ENCODE measurements around the gene TMEM183A. TPM values are rescaled to one million over a fixed set of nuclear protein-coding genes. Genes with fewer than 3 reads are reported as not detected.
"Not testable (repeated sequence)": the region's sequence is repeated elsewhere in the genome, so short reads cannot be mapped to it uniquely, and the experiment has no call there.

TMEM183A gene
- total RNA-seq, 1 donor from 2014 or later, result 52.0 TPM

DNA sequence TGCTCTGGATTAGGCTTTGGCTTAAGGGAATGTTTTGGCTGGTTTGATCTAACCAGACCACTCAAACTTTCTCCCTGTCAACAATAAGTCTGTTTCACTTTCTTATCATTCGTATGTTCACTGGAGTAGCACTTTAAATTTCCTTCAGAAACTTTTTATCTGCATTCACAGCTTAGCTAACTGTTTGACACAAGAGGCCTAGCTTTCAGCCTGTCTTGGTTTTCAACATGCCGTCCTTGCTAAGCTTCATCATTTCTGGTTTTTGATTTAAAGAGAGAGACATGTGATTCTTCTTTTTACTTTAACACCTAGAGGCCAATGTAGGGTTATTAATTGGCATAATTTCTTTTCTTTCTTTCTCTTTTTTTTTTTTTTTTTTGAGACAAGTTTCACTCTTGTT lies 25.2 kb upstream of the TMEM183A start:
- no peak overlapping the region for H3K27ac ChIP-seq
- no peaks in the 10 kb centered on the region for H3K27me3 ChIP-seq (ENCODE audit: low read depth)
- no peak for DNase-seq
- H3K9me3 ChIP-seq, result no peaks in the 10 kb centered on the region
- TF ChIP-seq, protein P1, sequence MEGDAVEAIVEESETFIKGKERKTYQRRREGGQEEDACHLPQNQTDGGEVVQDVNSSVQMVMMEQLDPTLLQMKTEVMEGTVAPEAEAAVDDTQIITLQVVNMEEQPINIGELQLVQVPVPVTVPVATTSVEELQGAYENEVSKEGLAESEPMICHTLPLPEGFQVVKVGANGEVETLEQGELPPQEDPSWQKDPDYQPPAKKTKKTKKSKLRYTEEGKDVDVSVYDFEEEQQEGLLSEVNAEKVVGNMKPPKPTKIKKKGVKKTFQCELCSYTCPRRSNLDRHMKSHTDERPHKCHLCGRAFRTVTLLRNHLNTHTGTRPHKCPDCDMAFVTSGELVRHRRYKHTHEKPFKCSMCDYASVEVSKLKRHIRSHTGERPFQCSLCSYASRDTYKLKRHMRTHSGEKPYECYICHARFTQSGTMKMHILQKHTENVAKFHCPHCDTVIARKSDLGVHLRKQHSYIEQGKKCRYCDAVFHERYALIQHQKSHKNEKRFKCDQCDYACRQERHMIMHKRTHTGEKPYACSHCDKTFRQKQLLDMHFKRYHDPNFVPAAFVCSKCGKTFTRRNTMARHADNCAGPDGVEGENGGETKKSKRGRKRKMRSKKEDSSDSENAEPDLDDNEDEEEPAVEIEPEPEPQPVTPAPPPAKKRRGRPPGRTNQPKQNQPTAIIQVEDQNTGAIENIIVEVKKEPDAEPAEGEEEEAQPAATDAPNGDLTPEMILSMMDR (IDR thresholded peaks at IDR 0.05), result no peak
- H3K36me3 ChIP-seq, result no peaks in the 10 kb centered on the region
- ATAC-seq, result peak in 1 of 2 donors; percentile 40
- intact Hi-C loops (cut with DNase I), result no loop called here
- H3K4me3 ChIP-seq, result no peak overlapping the region
- H3K4me1 ChIP-seq, result no peaks in the 10 kb centered on the region

DNA sequence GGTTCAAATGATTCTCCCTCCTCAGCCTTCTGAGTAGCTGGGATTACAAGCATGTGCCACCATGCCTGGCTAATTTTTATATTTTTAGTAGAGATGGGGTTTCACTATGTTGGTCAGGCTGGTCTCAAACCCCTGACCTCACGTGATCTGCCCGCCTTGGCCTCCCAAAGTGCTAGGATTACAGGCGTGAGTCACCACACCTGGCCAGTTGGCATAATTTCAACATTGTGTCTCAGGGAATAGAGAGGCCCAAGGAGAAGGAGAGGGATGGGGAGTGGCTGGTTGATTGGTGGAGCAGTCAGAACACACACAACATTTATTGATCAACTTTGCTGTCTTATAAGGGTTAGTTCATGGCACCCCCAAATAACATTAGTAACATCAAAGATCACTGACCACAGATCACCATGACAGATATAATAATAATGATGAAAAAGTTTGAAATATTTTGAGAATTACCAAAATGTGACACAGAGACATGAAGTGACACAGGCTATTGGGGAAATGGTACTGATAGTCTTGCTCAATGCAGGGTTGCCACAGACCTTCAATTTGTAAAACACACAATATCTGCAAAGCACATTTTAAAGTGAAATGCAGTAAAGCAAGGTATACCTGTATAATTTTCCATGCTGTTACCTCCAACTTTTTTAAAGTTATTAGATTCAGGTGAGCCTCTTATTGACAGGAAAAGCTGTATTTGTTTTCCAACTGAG lies 24.3 kb upstream of the TMEM183A start:
- no peak overlapping the region for H3K27ac ChIP-seq
- no peaks in the 10 kb centered on the region for H3K27me3 ChIP-seq (ENCODE audit: low read depth)
- TF ChIP-seq, protein P1 (IDR thresholded peaks at IDR 0.05), result no peak
- no peaks in the 10 kb centered on the region for H3K9me3 ChIP-seq
- DNase-seq (no peak), ATAC-seq (no peak)
- no peaks in the 10 kb centered on the region for H3K4me1 ChIP-seq
- H3K36me3 ChIP-seq, result no peaks in the 10 kb centered on the region
- H3K4me3 ChIP-seq, result no peak overlapping the region
- intact Hi-C loops (cut with DNase I), result no loop called here

DNA sequence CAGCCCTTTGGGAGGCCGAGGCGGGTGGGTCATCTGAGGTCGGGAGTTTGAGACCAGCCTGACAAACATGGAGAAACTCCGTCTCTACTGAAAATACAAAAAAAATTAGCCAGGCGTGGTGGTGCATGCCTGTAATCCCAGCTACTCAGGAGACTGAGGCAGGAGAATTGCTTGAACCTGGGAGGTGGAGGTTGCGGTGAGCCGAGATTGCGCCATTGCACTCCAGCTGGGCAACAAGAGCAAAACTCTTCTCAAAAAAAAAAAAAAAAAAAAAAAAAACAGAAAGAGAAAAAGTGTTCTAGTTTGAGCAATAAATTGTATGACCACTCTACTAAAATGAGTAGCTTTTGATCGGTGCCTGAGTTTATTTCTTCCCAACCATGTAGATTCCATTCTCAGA lies 21.1 kb upstream of the TMEM183A start:
- intact Hi-C loops (cut with DNase I); H3K27ac ChIP-seq; H3K4me3 ChIP-seq; ATAC-seq; H3K27me3 ChIP-seq (ENCODE audit: low read depth); H3K36me3 ChIP-seq; H3K4me1 ChIP-seq; H3K9me3 ChIP-seq; DNase-seq: not testable (repeated sequence)

DNA sequence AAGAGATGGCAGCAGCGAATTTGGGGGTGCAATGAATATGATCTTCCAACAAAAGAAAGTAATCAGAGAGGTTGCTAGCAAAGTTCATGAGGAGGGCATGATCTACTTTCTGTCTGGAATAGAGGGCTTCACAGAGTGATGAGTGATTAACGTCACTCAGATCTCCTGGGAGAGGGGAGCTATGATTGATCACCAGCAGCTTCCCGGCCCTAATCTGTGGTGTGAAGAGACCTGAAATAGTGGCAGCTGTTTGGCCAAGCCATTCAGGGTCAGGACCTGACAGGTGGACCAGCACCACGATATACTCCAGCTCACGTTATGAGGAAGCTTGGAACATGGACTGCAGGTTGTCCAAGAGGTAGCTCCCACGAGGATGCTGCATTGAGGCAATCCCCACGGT lies 19.9 kb upstream of the TMEM183A start:
- DNase-seq (no peak), ATAC-seq (no peak)
- Histone ChIP-seq H3K36me3 (no peaks in the 10 kb centered on the region), H3K27ac (no peak overlapping the region), H3K4me3 (no peak overlapping the region), H3K9me3 (no peaks in the 10 kb centered on the region), H3K27me3 (ENCODE audit: low read depth) (no peaks in the 10 kb centered on the region), H3K4me1 (no peaks in the 10 kb centered on the region)
- TF ChIP-seq, protein P1 (IDR thresholded peaks at IDR 0.05), result no peak
- intact Hi-C loops (cut with DNase I), result no loop called here

DNA sequence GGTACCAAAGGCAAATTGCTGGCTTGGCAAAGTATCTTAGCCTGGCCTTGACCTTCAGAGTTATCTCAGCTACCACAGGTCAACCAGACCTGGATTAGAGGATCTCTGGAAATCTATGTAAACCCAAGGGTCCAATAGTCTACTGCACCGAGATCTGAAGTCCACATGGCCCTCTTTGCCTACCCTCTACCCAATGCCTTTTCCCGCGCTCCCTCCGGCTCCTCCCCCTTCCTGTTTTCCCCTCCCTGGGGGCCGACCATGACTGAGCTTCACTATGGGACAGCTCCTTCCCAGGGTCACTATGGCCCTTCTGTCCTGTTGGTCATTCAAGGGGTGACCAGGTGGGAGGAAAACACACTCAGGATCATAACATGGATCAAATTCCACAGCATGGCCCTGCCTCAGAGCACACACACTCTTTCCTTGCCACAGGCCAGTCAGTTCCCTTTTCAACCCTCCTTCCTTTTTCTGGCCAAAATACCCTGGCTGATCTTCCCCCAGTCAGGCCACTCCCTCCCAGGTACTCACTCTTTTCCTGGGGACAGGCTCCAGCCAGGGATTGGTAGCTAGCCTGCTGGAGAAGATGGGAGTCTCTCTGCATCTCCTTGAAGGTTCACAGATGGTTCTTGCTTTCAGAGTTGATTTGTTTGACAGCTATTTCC lies 19.1 kb upstream of the TMEM183A start:
- intact Hi-C loops (cut with DNase I), result no loop called here
- Histone ChIP-seq H3K4me1 (no peaks in the 10 kb centered on the region), H3K4me3 (no peak overlapping the region), H3K9me3 (no peaks in the 10 kb centered on the region), H3K36me3 (no peaks in the 10 kb centered on the region), H3K27me3 (ENCODE audit: low read depth) (peaks cover under 1% of the 10 kb centered on the region), H3K27ac (no peak overlapping the region)
- TF ChIP-seq, protein P1 (IDR thresholded peaks at IDR 0.05), result no peak
- no peak for DNase-seq
- ATAC-seq, result no peak

DNA sequence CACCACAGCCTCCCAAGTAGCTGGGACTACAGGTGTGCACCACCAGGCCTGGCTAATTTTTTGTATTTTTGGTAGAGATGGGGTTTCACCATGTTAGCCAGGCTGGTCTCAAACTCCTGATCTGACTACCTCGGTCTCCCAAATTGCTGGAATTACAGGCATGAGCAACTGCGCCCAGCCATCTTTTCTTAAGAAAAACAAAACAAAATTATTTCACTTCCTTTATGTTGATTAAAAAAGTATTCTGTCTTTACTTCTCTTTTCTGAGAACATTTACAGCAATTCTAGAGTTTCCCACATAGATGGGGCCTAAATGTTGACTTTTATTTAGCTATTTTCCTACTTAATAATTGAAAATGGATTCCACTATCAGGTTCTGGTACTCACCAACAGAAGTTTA lies 17.3 kb upstream of the TMEM183A start:
- Histone ChIP-seq H3K4me3 (no peak overlapping the region), H3K36me3 (no peaks in the 10 kb centered on the region), H3K27ac (no peak overlapping the region), H3K27me3 (ENCODE audit: low read depth) (peaks cover 7% of the 10 kb centered on the region), H3K4me1 (no peaks in the 10 kb centered on the region), H3K9me3 (no peaks in the 10 kb centered on the region)
- intact Hi-C loops (cut with DNase I), result no loop called here
- no peak for ATAC-seq
- TF ChIP-seq, protein P1 (IDR thresholded peaks at IDR 0.05), result no peak
- DNase-seq, result no peak

Data from lower lobe of right lung (tissue), 2 donors.